Keratinocyte (primary cell): Measurements from ENCODE around the gene PDZRN4. TPM values are rescaled to one million over a fixed set of nuclear protein-coding genes. Genes with fewer than 3 reads are reported as not detected.

ENCODE experiments used
- DNase-seq: peaks from one replicate; pipeline ENCODE4 v3.0.0-alpha.2; 2011; ENCODE audit warnings: low read depth, missing footprints, low spot score
- FAIRE-seq: peaks from 2 replicates; lab custom pipeline; 2011; peaks lifted over from hg19 to GRCh38; lab: Jason Lieb, UNC
- H2AFZ ChIP-seq: 2 replicates; pipeline ENCODE4 v1.6.0; 2012; ENCODE audit warnings: low read length, control low read depth, inconsistent platforms; ENCODE audit not compliant: control insufficient read depth
- H3K27ac ChIP-seq: 2 replicates; pipeline ENCODE4 v1.5.1; 2011; ENCODE audit warnings: low read length; ENCODE audit not compliant: control insufficient read depth, insufficient read depth
- H3K27me3 ChIP-seq: 3 replicates; pipeline ENCODE4 v1.6.0; 2011; ENCODE audit warnings: low read length; ENCODE audit not compliant: control insufficient read depth, insufficient read depth; ENCODE audit errors: extremely low read depth
- H3K36me3 ChIP-seq, 2 experiments: 2 replicates in 1 of 2; 3 replicates in 1 of 2; pipeline ENCODE4 v1.5.1; 2011; ENCODE audit warnings: low read length in 2 of 2, mild to moderate bottlenecking in 1 of 2; ENCODE audit not compliant: control insufficient read depth in 2 of 2, insufficient read depth in 2 of 2; ENCODE audit errors: extremely low read depth in 1 of 2
- H3K4me1 ChIP-seq: 3 replicates; pipeline ENCODE4 v1.5.1; 2011; ENCODE audit warnings: low read length; ENCODE audit not compliant: control insufficient read depth, insufficient read depth; ENCODE audit errors: extremely low read depth
- H3K4me2 ChIP-seq: 3 replicates; pipeline ENCODE4 v1.6.0; 2011; ENCODE audit warnings: low read depth, low read length; ENCODE audit not compliant: control insufficient read depth, insufficient read depth; ENCODE audit errors: extremely low read depth
- H3K4me3 ChIP-seq, 3 experiments: fragments of 200-600 bp in 1 of 3; sonication (generic) in 1 of 3; 2 replicates in 2 of 3; 3 replicates in 1 of 3; pipeline ENCODE4 v1.5.1; 2011 to 2016; ENCODE audit warnings: low read length in 3 of 3, mild to moderate bottlenecking in 3 of 3, control low read depth in 2 of 3, inconsistent platforms in 1 of 3, low read depth in 1 of 3, mixed read lengths in 1 of 3, mixed run types in 1 of 3, moderate library complexity in 1 of 3; ENCODE audit not compliant: control insufficient read depth in 2 of 3, insufficient read depth in 2 of 3; ENCODE audit errors: extremely low read depth in 1 of 3
- H3K79me2 ChIP-seq: 2 replicates; pipeline ENCODE4 v1.6.0; 2012; ENCODE audit warnings: low read length; ENCODE audit not compliant: control insufficient read depth, insufficient read depth
- H3K9ac ChIP-seq: 3 replicates; pipeline ENCODE4 v1.6.0; 2011; ENCODE audit warnings: low read length; ENCODE audit not compliant: control insufficient read depth, insufficient read depth; ENCODE audit errors: extremely low read depth
- H3K9me1 ChIP-seq: 3 replicates; pipeline ENCODE4 v1.6.0; 2011; ENCODE audit warnings: low read length; ENCODE audit not compliant: control insufficient read depth, insufficient read depth; ENCODE audit errors: extremely low read depth
- H3K9me3 ChIP-seq: 2 replicates; pipeline ENCODE4 v1.5.1; 2012; ENCODE audit warnings: low read depth, low read length; ENCODE audit not compliant: control insufficient read depth
- H4K20me1 ChIP-seq: 3 replicates; pipeline ENCODE4 v1.6.0; 2011; ENCODE audit warnings: low read length; ENCODE audit not compliant: control insufficient read depth, insufficient read depth; ENCODE audit errors: extremely low read depth
- CTCF ChIP-seq, 3 experiments: IDR thresholded peaks in 1 of 3; conservative IDR thresholded peaks in 1 of 3; optimal IDR thresholded peaks in 1 of 3; 2 replicates in 2 of 3; 3 replicates in 1 of 3; pipeline versions ENCODE3 to v1.5.1; 2011; ENCODE audit warnings: low read length in 3 of 3, mild to moderate bottlenecking in 3 of 3, moderate library complexity in 2 of 3, control low read depth in 1 of 3, inconsistent platforms in 1 of 3; ENCODE audit not compliant: insufficient read depth in 2 of 3; ENCODE audit errors: extremely low read depth in 1 of 3
- EZH2 ChIP-seq: IDR thresholded peaks from one replicate; pipeline ENCODE4 v1.6.1; 2012; ENCODE audit warnings: inconsistent platforms, mild to moderate bottlenecking, low read length, moderate library complexity
- dilution Hi-C: fragments of 300-500 bp; cut with MboI; formaldehyde crosslinking; loops from one replicate; pipeline ENCODE4 v1.7.0; 2020; ENCODE audit warnings: low sequenced_read_pairs; ENCODE audit not compliant: extremely low pct_ligation_motif_present
- polyA plus RNA-seq, 5 experiments: library from polyadenylated mRNA; depleted of rRNA in 3 of 5; stranded (reverse) in 3 of 5; stranded (forward) in 1 of 5; unstranded in 1 of 5; fragments of >200 nt; gene quantifications; 1 replicate in 1 of 5; 2 replicates in 3 of 5; 3 replicates in 1 of 5; pipeline versions ENCODE4 v1.2.1 to v1.2.3, GENCODE V29; 2011 to 2012; ENCODE audit warnings: missing spikeins in 2 of 5, low read depth in 1 of 5, low replicate concordance in 1 of 5

PDZRN4 gene
- polyA plus RNA-seq, 1 donor (not counting 4 experiments of a cell fraction or from before 2014, with no cell fraction given) = not detected

- H3K9me3 ChIP-seq = no peaks in the 10 kb centered on the region
- H3K4me3 ChIP-seq = peak overlapping the region in 1 of 3 experiments; percentile 39
- no peak overlapping the region for H3K9ac ChIP-seq
- DNase-seq = no peak
- no peak for FAIRE-seq
- no peaks in the 10 kb centered on the region for H3K9me1 ChIP-seq
- TF ChIP-seq EZH2 (no peak), CTCF (optimal IDR thresholded peaks at IDR 0.05 in 1 of 3, IDR thresholded peaks at IDR 0.05 in 1 of 3, conservative IDR thresholded peaks at IDR 0.05 in 1 of 3; ENCODE audit: extremely low read depth in 1 of 3, insufficient read depth in 2 of 3, low read length in 3 of 3) (no peak)
- peaks cover 11% of the 10 kb centered on the region for H3K4me1 ChIP-seq
- no peaks in the 10 kb centered on the region for H4K20me1 ChIP-seq
- no peak overlapping the region for H2AFZ ChIP-seq
- H3K4me2 ChIP-seq = peak overlapping the region; percentile 72
- H3K27me3 ChIP-seq = peaks cover 32% of the 10 kb centered on the region
- dilution Hi-C loops = no loop called here
- H3K36me3 ChIP-seq = no peaks in the 10 kb centered on the region
- no peaks in the 10 kb centered on the region for H3K79me2 ChIP-seq
- H3K27ac ChIP-seq = no peak overlapping the region
Observed at GRCh38 chr12:41188841-41189394, 798 bp downstream of the PDZRN4 start.

DNA sequence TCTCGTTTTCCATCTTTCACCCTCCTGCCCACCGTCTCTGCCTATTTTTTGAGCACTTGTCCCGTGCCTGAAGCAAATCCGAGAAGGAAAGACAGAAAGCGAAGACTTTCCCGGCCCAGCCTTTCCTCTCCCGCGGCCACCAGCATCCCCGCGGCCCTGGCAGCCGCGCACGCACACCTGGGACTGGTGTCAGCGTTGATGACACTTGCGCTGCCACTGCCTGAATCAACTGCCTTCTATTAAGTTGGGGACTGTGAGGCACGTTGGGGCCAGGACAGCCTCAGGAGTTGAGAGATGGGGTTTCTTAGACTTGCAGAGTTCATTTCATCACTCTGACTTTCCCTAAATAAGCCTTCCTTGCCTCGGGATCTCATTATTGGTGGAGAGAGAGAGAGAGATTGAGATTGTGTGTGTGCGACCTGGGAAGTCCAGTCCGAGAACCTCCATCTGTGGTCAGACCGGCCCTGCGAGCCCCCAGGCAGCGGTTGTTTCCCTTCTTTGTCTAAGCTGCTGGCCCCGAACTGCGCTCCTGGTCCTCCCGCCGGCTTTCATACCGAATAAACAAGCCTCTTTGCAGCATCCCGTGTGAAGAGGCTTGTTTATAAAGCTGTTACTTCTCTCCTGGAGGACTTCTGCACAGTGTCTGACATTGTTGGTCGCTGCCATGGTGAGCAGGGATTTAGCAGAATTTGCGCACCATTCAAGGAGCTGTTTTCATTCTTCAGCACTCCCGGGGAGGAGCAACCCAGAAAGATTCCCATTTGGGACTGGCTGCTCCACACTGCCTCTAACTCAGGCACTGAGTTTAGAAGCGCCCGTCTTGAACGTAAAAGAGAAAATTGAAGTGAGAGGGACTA lies 1.5 kb downstream of the PDZRN4 start:
- H2AFZ ChIP-seq = no peak overlapping the region
- TF ChIP-seq CTCF (optimal IDR thresholded peaks at IDR 0.05 in 1 of 3, IDR thresholded peaks at IDR 0.05 in 1 of 3, conservative IDR thresholded peaks at IDR 0.05 in 1 of 3; ENCODE audit: extremely low read depth in 1 of 3, insufficient read depth in 2 of 3, low read length in 3 of 3) (no peak), EZH2 (peak; percentile 92)
- no peaks in the 10 kb centered on the region for H3K9me1 ChIP-seq
- dilution Hi-C loops = no loop called here
- H3K27me3 ChIP-seq = peaks cover 32% of the 10 kb centered on the region
- H3K27ac ChIP-seq = no peak overlapping the region
- H4K20me1 ChIP-seq = no peaks in the 10 kb centered on the region
- no peaks in the 10 kb centered on the region for H3K79me2 ChIP-seq
- FAIRE-seq = no peak
- H3K9me3 ChIP-seq = no peaks in the 10 kb centered on the region
- peak overlapping the region; percentile 72 for H3K4me2 ChIP-seq
- no peaks in the 10 kb centered on the region for H3K36me3 ChIP-seq
- H3K9ac ChIP-seq = no peak overlapping the region
- DNase-seq = no peak
- peaks cover 11% of the 10 kb centered on the region for H3K4me1 ChIP-seq
- H3K4me3 ChIP-seq = peak overlapping the region in 2 of 3 experiments; percentile 36 to 39
